SH-SY5Y (cell line): ENCODE results near the gene GRIK1.

ENCODE experiments used
- GATA2 ChIP-seq: IDR thresholded peaks from 2 replicates; pipeline ENCODE4 v1.6.1; 2011; ENCODE audit warnings: mild to moderate bottlenecking, low read depth, low read length
- GATA3 ChIP-seq: IDR thresholded peaks from 2 replicates; pipeline ENCODE4 v1.6.1; 2011; ENCODE audit warnings: low read depth, mild to moderate bottlenecking, low read length, moderate library complexity

DNA sequence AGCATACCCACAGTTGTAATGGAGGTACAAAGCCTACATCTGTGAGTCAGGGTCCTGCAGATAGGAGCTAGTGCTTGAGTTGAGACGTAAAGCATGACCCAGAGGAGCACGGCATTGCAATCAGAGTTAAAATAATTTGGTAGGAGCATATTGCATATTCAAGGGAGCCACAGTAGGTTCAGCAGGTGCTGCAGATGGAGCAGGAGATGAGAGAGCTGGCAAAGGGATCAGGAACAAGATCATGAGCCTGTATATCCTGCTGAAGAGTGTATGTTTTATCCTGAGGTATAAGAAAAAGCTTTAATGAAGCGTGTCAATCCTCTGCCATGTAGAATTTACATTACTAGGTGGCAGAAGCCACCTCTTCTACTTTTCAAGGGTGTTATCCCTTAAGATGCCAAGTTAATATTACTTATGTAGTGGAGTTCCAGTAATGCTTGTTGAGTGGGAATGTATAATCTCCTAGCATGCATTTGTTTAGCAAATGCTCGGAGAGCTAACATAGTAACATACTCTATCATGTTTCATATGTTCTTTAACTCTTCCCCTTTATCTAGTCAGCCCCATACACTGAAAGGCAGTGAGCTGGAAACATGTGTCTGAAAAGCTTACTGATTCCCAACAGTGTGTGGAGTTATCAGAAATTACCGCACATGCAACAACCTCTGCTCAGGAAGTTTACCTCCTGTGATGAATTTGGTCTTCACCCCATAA is 300.3 kb downstream of the GRIK1 start:
- no peak for TF ChIP-seq GATA2
- no peak for TF ChIP-seq GATA3
